IMR-90 (cell line): ENCODE measurements around the gene MYO1H. TPM values are rescaled to one million over a fixed set of nuclear protein-coding genes. Genes with fewer than 3 reads are reported as not detected.
"Not testable (repeated sequence)": the region's sequence is repeated elsewhere in the genome, so short reads cannot be mapped to it uniquely, and the experiment has no call there.

Experiments used
- ATAC-seq: fragments of 200-7000 bp; cut with Tn5 transposase; 2 replicates; pipeline ENCODE4 v1.9.1; 2020; ENCODE audit warnings: low read depth, mild to moderate bottlenecking, moderate library complexity
- BruUV-seq: library from RNA; stranded (reverse); fragments of 400-500 nt; replicated peaks from 2 replicates; lab custom pipeline; 2021; lab: Mats Ljungman, UMichigan
- CTCF ChIA-PET: fragments of 300-600 bp; formaldehyde crosslinking; extraction: SDS; loops from one replicate; lab custom pipeline; 2021; ENCODE audit warnings: antibody characterized with exemption; lab: Yijun Ruan, JAX
- POLR2A ChIA-PET: fragments of 300-600 bp; sonication (Branson Sonifier 250); formaldehyde crosslinking; loops from one replicate; lab custom pipeline; 2022; ENCODE audit warnings: antibody characterized with exemption; ENCODE audit not compliant: unreplicated experiment; lab: Charles Lee
- DNase-seq: peaks from one replicate; pipeline ENCODE4 v3.0.0; 2013
- H2AFZ ChIP-seq: replicated peaks from 2 replicates; pipeline ENCODE3; 2013; ENCODE audit warnings: low read length, mild to moderate bottlenecking; ENCODE audit not compliant: poor library complexity
- H2AK5ac ChIP-seq: 2 replicates; pipeline ENCODE4 v1.6.1; 2013; ENCODE audit warnings: low read depth, low read length, inconsistent platforms
- H2AK9ac ChIP-seq: replicated peaks from 2 replicates; pipeline ENCODE3; 2013; ENCODE audit warnings: mild to moderate bottlenecking, low read depth, low read length, moderate library complexity; ENCODE audit not compliant: poor library complexity
- H2BK120ac ChIP-seq: 2 replicates; pipeline ENCODE4 v1.6.1; 2013; ENCODE audit warnings: low read depth, low read length, inconsistent platforms
- H2BK15ac ChIP-seq: 3 replicates; pipeline ENCODE4 v1.6.1; 2013; ENCODE audit warnings: low read depth, low read length, inconsistent platforms
- H2BK20ac ChIP-seq: 2 replicates; pipeline ENCODE4 v1.6.1; 2013; ENCODE audit warnings: low read depth, mild to moderate bottlenecking, inconsistent platforms, low read length, moderate library complexity
- H2BK5ac ChIP-seq: 2 replicates; pipeline ENCODE4 v1.6.1; 2013; ENCODE audit warnings: mild to moderate bottlenecking, low read depth, low read length, inconsistent platforms; ENCODE audit not compliant: poor library complexity, severe bottlenecking
- H3K14ac ChIP-seq: replicated peaks from 2 replicates; pipeline ENCODE4 v1.6.1; 2013; ENCODE audit warnings: low read depth, low read length, inconsistent platforms
- H3K18ac ChIP-seq: 2 replicates; pipeline ENCODE4 v1.6.1; 2013; ENCODE audit warnings: low read depth, low read length, control low read depth
- H3K23ac ChIP-seq: 2 replicates; pipeline ENCODE4 v1.6.1; 2013; ENCODE audit warnings: low read depth, low read length, inconsistent platforms
- H3K27ac ChIP-seq: 2 replicates; pipeline ENCODE4 v1.5.1; 2013; ENCODE audit warnings: mild to moderate bottlenecking, control low read depth, low read length; ENCODE audit not compliant: insufficient read depth
- H3K27me3 ChIP-seq: 2 replicates; pipeline ENCODE4 v1.6.1; 2013; ENCODE audit warnings: low read length; ENCODE audit not compliant: control insufficient read depth, insufficient read depth
- H3K36me3 ChIP-seq: 2 replicates; pipeline ENCODE4 v1.6.1; 2013; ENCODE audit warnings: low read length, mixed read lengths; ENCODE audit not compliant: control insufficient read depth, insufficient read depth
- H3K4ac ChIP-seq: 2 replicates; pipeline ENCODE4 v1.6.1; 2013; ENCODE audit warnings: low read depth, low read length, inconsistent platforms
- H3K4me1 ChIP-seq: 2 replicates; pipeline ENCODE4 v1.6.1; 2013; ENCODE audit warnings: low read length, mixed read lengths; ENCODE audit not compliant: control insufficient read depth, insufficient read depth
- H3K4me2 ChIP-seq: 2 replicates; pipeline ENCODE4 v1.6.1; 2013; ENCODE audit warnings: low read depth, mild to moderate bottlenecking, control low read depth, low read length, moderate library complexity
- H3K4me3 ChIP-seq: 2 replicates; pipeline ENCODE4 v1.5.1; 2013; ENCODE audit warnings: low read depth, mild to moderate bottlenecking, control low read depth, low read length, moderate library complexity; ENCODE audit not compliant: insufficient read depth
- H3K56ac ChIP-seq: 2 replicates; pipeline ENCODE4 v1.6.1; 2013; ENCODE audit warnings: low read length, inconsistent platforms; ENCODE audit not compliant: insufficient read depth; ENCODE audit errors: extremely low read depth
- H3K79me1 ChIP-seq, 2 experiments: 2 replicates each; pipeline ENCODE4 v1.6.1; 2013; ENCODE audit warnings: low read length in 2 of 2, inconsistent platforms in 1 of 2, low read depth in 1 of 2
- H3K9ac ChIP-seq: 2 replicates; pipeline ENCODE4 v1.6.1; 2013; ENCODE audit warnings: low read depth, low read length, control low read depth
- H3K9me1 ChIP-seq: 2 replicates; pipeline ENCODE4 v1.6.1; 2013; ENCODE audit warnings: low read length, inconsistent platforms; ENCODE audit not compliant: insufficient read depth
- H3K9me3 ChIP-seq: 2 replicates; pipeline ENCODE4 v1.6.1; 2013; ENCODE audit warnings: low read length; ENCODE audit not compliant: control insufficient read depth, insufficient read depth
- H4K20me1 ChIP-seq: 2 replicates; pipeline ENCODE4 v1.6.1; 2013; ENCODE audit warnings: low read length, inconsistent platforms; ENCODE audit not compliant: insufficient read depth
- H4K5ac ChIP-seq: 2 replicates; pipeline ENCODE4 v1.6.1; 2013; ENCODE audit warnings: mild to moderate bottlenecking, low read depth, low read length, control low read depth
- H4K8ac ChIP-seq, 2 experiments: 2 replicates each; pipeline ENCODE4 v1.6.1; 2013; ENCODE audit warnings: low read depth in 2 of 2, low read length in 2 of 2, control low read depth in 1 of 2, inconsistent platforms in 1 of 2
- H4K91ac ChIP-seq: 2 replicates; pipeline ENCODE4 v1.6.1; 2013; ENCODE audit warnings: low read depth, low read length, inconsistent platforms; ENCODE audit not compliant: insufficient read depth
- BHLHE40 ChIP-seq: fragments of 150-350 bp; IDR thresholded peaks from 2 replicates; pipeline ENCODE4 v1.6.1; 2016; ENCODE audit warnings: mild to moderate bottlenecking, low read depth, low read length
- CEBPB ChIP-seq: IDR thresholded peaks from 2 replicates; pipeline ENCODE4 v1.6.1; 2012; ENCODE audit warnings: low read depth, low read length, improper control_type of control experiment
- CHD1 ChIP-seq: IDR thresholded peaks from 2 replicates; pipeline ENCODE4 v1.6.1; 2012; ENCODE audit warnings: low read depth, low read length, improper control_type of control experiment
- MAZ ChIP-seq: IDR thresholded peaks from 2 replicates; pipeline ENCODE4 v1.6.1; 2012; ENCODE audit warnings: low read depth, mild to moderate bottlenecking, low read length, improper control_type of control experiment, moderate library complexity, borderline replicate concordance
- POLR2A ChIP-seq: IDR thresholded peaks from 2 replicates; pipeline ENCODE4 v1.6.1; 2012; ENCODE audit warnings: mild to moderate bottlenecking, low read depth, low read length
- RFX5 ChIP-seq: IDR thresholded peaks from 2 replicates; pipeline ENCODE4 v1.8.0; 2012; ENCODE audit warnings: low read depth, mild to moderate bottlenecking, low read length, moderate library complexity
- WGBS, 2 experiments: methylation state at CpG; one replicate each; pipeline versions ENCODE4 v1.1.5 to v1.1.7; 2013; ENCODE audit warnings: missing lambda C conversion rate in 2 of 2; ENCODE audit not compliant: insufficient read length in 1 of 2; ENCODE audit errors: extremely low coverage in 2 of 2; 5-methylcytosine and 5-hydroxymethylcytosine counted together
- dilution Hi-C: fragments of 300-500 bp; cut with HindIII; formaldehyde crosslinking; loops from one replicate; pipeline ENCODE4 v1.14.3; 2018; ENCODE audit warnings: low sequenced_read_pairs; ENCODE audit not compliant: unreplicated experiment
- in situ Hi-C: fragments of 300-500 bp; cut with MboI; formaldehyde crosslinking; loops from 3 replicates; pipeline ENCODE4 v1.14.3; 2019; ENCODE audit warnings: low sequenced_read_pairs, inconsistent platforms, mixed read lengths
- intact Hi-C: fragments of 100-400 bp; cut with micrococcal nuclease; formaldehyde crosslinking; loops from 2 replicates; pipeline ENCODE4 v1.10.0; 2022
- polyA plus RNA-seq, 3 experiments: library from polyadenylated mRNA; depleted of rRNA; stranded (reverse); fragments of >200 nt; gene quantifications; 2 replicates each; pipeline ENCODE4 v1.2.3, GENCODE V29; 2012; ENCODE audit warnings: low replicate concordance in 1 of 3
- total RNA-seq: library from RNA; depleted of rRNA; stranded (reverse); fragments of >200 nt; gene quantifications from 2 replicates; pipeline ENCODE4 v1.2.3, GENCODE V29; 2012

MYO1H gene
- total and polyA plus RNA-seq, 2 of the 4 experiments (the other 2 are of a cell fraction): not detected

DNA sequence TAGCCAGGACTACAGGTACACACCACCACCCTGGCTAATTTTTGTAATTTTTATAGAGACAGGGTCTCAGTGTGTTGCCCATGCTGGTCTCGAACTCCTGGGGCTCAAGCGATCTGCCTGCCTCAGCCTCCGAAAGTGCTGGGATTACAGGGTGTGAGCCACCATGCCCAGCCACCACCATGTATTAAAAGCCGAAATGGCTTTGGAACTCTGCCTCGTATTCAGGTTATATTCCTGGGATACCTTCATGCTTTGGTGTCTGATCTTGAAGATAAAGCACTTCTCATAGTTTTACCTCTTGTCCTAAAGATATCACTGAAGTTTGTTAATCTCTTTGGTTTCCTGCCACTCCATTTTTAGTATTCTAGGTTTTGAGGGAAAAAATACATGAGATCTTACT lies 47.2 kb downstream of the MYO1H start:
- no peak overlapping the region for H2BK15ac ChIP-seq
- no peak overlapping the region for H3K9ac ChIP-seq
- H3K27ac ChIP-seq: no peak overlapping the region
- intact Hi-C loops (no loop called here), in situ Hi-C loops (loop anchor here (5.0 kb wide), 1 partner anchor 133 kb away; no protein-coding TSS in a partner anchor), dilution Hi-C loops (no loop called here)
- no peaks in the 10 kb centered on the region for H3K4me1 ChIP-seq
- ChIA-PET CTCF (interaction anchor here (0.6 to 1.4 kb wide), 4 partner anchors 10 to 283 kb away, joined by 3 to 11 read pairs (median 8); no protein-coding TSS in a partner anchor), POLR2A (no interaction called here)
- peaks cover 6% of the 10 kb centered on the region; the same call in 1 of the 2 replicates for H3K27me3 ChIP-seq
- no peak overlapping the region for H3K56ac ChIP-seq
- H3K36me3 ChIP-seq: no peaks in the 10 kb centered on the region
- no peak overlapping the region for H2AK5ac ChIP-seq
- H4K91ac ChIP-seq: no peak overlapping the region
- no peak overlapping the region for H2AK9ac ChIP-seq
- H3K23ac ChIP-seq: no peak overlapping the region
- H3K18ac ChIP-seq: no peak overlapping the region
- TF ChIP-seq CHD1: no peak
- no peak for TF ChIP-seq RFX5
- TF ChIP-seq BHLHE40: no peak
- TF ChIP-seq MAZ: no peak
- no peak for TF ChIP-seq CEBPB
- TF ChIP-seq POLR2A: no peak
- no TSS peak for BruUV-seq
- H3K9me1 ChIP-seq: no peaks in the 10 kb centered on the region
- no peaks in the 10 kb centered on the region for H4K20me1 ChIP-seq
- H3K4me3 ChIP-seq: no peak overlapping the region
- no peak overlapping the region for H3K4me2 ChIP-seq
- DNase-seq (no peak), ATAC-seq (no peak)
- H3K4ac ChIP-seq: no peak overlapping the region
- WGBS, 2 experiments: 60% methylated on average over 2 of the region's 5 CpGs; no CpG with 5 or more reads in 1 of the 2 experiments
- H3K14ac ChIP-seq: no peak overlapping the region
- no peak overlapping the region for H2BK5ac ChIP-seq
- H2AFZ ChIP-seq: no peak overlapping the region
- no peak overlapping the region for H2BK120ac ChIP-seq
- H3K79me1 ChIP-seq: no peaks in the 10 kb centered on the region
- H4K8ac ChIP-seq: no peak overlapping the region
- H2BK20ac ChIP-seq: no peak overlapping the region
- no peak overlapping the region for H4K5ac ChIP-seq
- H3K9me3 ChIP-seq: no peaks in the 10 kb centered on the region

DNA sequence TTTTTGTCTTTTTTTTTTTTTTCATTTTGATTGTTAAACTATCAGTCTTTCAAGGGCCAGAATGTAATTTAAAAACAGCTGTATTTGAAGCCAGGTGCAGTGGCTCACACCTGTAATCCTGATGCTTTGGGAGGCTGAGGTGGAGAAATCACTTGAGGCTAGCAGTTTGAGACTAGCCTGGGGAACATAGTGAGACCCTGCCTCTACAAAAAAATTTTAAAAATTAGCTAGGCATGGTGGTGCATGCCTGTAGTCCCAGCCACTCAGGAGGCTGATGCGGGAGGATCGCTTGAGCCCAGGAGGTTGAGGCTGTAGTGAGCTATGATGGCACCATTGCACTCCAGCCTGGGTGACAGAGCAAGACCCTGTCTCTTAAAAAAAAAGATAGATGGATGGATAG lies 57.1 kb downstream of the MYO1H start:
- H3K14ac ChIP-seq, H3K36me3 ChIP-seq, H3K27ac ChIP-seq, H3K18ac ChIP-seq, H4K5ac ChIP-seq, H3K9me1 ChIP-seq, ATAC-seq, H4K20me1 ChIP-seq, H3K23ac ChIP-seq, H2AK5ac ChIP-seq, H3K79me1 ChIP-seq, H2BK120ac ChIP-seq, H2BK20ac ChIP-seq, H3K56ac ChIP-seq, H2AK9ac ChIP-seq, H3K9ac ChIP-seq, H2BK5ac ChIP-seq, H3K4me2 ChIP-seq, H3K9me3 ChIP-seq, POLR2A ChIA-PET, DNase-seq, H4K91ac ChIP-seq, H2AFZ ChIP-seq, in situ Hi-C loops, intact Hi-C loops, H3K4ac ChIP-seq, H4K8ac ChIP-seq, H2BK15ac ChIP-seq, H3K4me1 ChIP-seq, BruUV-seq, dilution Hi-C loops, H3K4me3 ChIP-seq: not testable (repeated sequence)
- H3K27me3 ChIP-seq: peaks cover 18% of the 10 kb centered on the region
- WGBS, 2 experiments: no CpG with 5 or more reads among the region's 2 CpGs
- CTCF ChIA-PET: interaction anchor here (1.1 kb wide), 1 partner anchor 293 kb away, joined by 3 read pairs; no protein-coding TSS in a partner anchor
